HepG2 (cell line): Measurements from ENCODE around the gene PIK3CD. TPM values are rescaled to one million over a fixed set of nuclear protein-coding genes. Genes with fewer than 3 reads are reported as not detected.

Experiments
- ARNTL ChIP-seq: sonication (generic); formaldehyde crosslinking; IDR thresholded peaks from 2 replicates; pipeline ENCODE4 v1.4.0; 2020; ENCODE audit warnings: mild to moderate bottlenecking, missing genetic modification reagents
- BATF2 ChIP-seq: sonication (generic); formaldehyde crosslinking; IDR thresholded peaks from 2 replicates; pipeline ENCODE4 v1.8.0; 2022; ENCODE audit warnings: mild to moderate bottlenecking, missing genetic modification reagents, moderate library complexity
- GRHL1 ChIP-seq: sonication (generic); formaldehyde crosslinking; conservative IDR thresholded peaks from 2 replicates; pipeline ENCODE4 v1.8.0; 2022; ENCODE audit warnings: missing genetic modification reagents
- GZF1 ChIP-seq: sonication (generic); formaldehyde crosslinking; IDR thresholded peaks from 2 replicates; pipeline ENCODE4 v1.5.1; 2020; ENCODE audit warnings: mild to moderate bottlenecking, missing genetic modification reagents
- HMGXB4 ChIP-seq, 2 experiments: sonication (generic) in 1 of 2; formaldehyde crosslinking in 1 of 2; IDR thresholded peaks; 2 replicates each; pipeline versions ENCODE4 v1.4.0 to v1.6.1; 2018 to 2020; ENCODE audit warnings: missing genetic modification reagents in 2 of 2, borderline replicate concordance in 1 of 2, low read depth in 1 of 2, mild to moderate bottlenecking in 1 of 2, missing biosample characterization in 1 of 2
- HNF4A ChIP-seq: sonication (generic); formaldehyde crosslinking; IDR thresholded peaks from 2 replicates; pipeline ENCODE4 v1.4.0; 2020; ENCODE audit warnings: missing genetic modification reagents
- MXD3 ChIP-seq: IDR thresholded peaks from 2 replicates; pipeline ENCODE4 v1.6.1; 2016; ENCODE audit warnings: mild to moderate bottlenecking, missing biosample characterization, missing genetic modification reagents
- SP4 ChIP-seq: sonication (generic); formaldehyde crosslinking; IDR thresholded peaks from 2 replicates; pipeline ENCODE4 v1.8.1; 2023; ENCODE audit warnings: mild to moderate bottlenecking, missing genetic modification reagents
- STAG1 ChIP-seq: sonication (generic); formaldehyde crosslinking; IDR thresholded peaks from 2 replicates; pipeline ENCODE4 v1.4.0; 2020; ENCODE audit warnings: missing genetic modification reagents
- TFE3 ChIP-seq: IDR thresholded peaks from 2 replicates; pipeline ENCODE4 v1.6.1; 2016
- ZBTB3 ChIP-seq: sonication (generic); formaldehyde crosslinking; IDR thresholded peaks from 2 replicates; pipeline ENCODE4 v1.4.0; 2020; ENCODE audit warnings: low read depth, mild to moderate bottlenecking, moderate library complexity, missing genetic modification reagents, borderline replicate concordance
- ZFX ChIP-seq: sonication (generic); formaldehyde crosslinking; IDR thresholded peaks from 2 replicates; pipeline ENCODE4 v1.4.0; 2020; ENCODE audit warnings: mild to moderate bottlenecking, low read depth, missing genetic modification reagents, moderate library complexity
- ZNF281 ChIP-seq: sonication (generic); formaldehyde crosslinking; IDR thresholded peaks from 2 replicates; pipeline ENCODE4 v1.4.0; 2020; ENCODE audit warnings: missing genetic modification reagents, borderline replicate concordance
- ZNF350 ChIP-seq: sonication (generic); formaldehyde crosslinking; IDR thresholded peaks from 2 replicates; pipeline ENCODE4 v1.4.0; 2020; ENCODE audit warnings: mild to moderate bottlenecking, low read depth, missing genetic modification reagents, borderline replicate concordance
- ZNF543 ChIP-seq: sonication (generic); formaldehyde crosslinking; IDR thresholded peaks from 2 replicates; pipeline ENCODE4 v1.4.0; 2020; ENCODE audit warnings: mild to moderate bottlenecking, missing genetic modification reagents
- ZNF607 ChIP-seq: sonication (generic); formaldehyde crosslinking; IDR thresholded peaks from 2 replicates; pipeline ENCODE4 v1.5.1; 2020; ENCODE audit warnings: missing genetic modification reagents, mild to moderate bottlenecking, borderline replicate concordance
- polyA plus RNA-seq, 8 experiments: library from polyadenylated mRNA; depleted of rRNA in 3 of 8; stranded (reverse) in 7 of 8; unstranded in 1 of 8; fragments of >200 nt; fragmentation: Illumina TruSeq in 4 of 8; extraction: Trizol in 4 of 8; gene quantifications; 2 replicates each; pipeline versions ENCODE4 v1.2.1 to v1.2.3, GENCODE V29; 2011 to 2016; ENCODE audit warnings: low read depth in 4 of 8, missing spikeins in 1 of 8, mixed read lengths in 1 of 8; ENCODE audit not compliant: insufficient read depth in 1 of 8
- total RNA-seq, 5 experiments: library from RNA; depleted of rRNA; stranded (reverse); fragments of >200 nt; fragmentation: Illumina TruSeq; extraction: Trizol; gene quantifications; 2 replicates each; pipeline ENCODE4 v1.2.3, GENCODE V29; 2016; ENCODE audit warnings: low read depth in 1 of 5

PIK3CD gene
- total and polyA plus RNA-seq, 2 of the 13 experiments (the other 11 are each of a cell fraction or from before 2014, with no cell fraction given) = 7.1 to 10.0 TPM

- no peak for TF ChIP-seq ZNF281 (CRISPR knock-in tag)
- peak; percentile 55 for TF ChIP-seq SP4
- no peak for TF ChIP-seq GZF1 (CRISPR knock-in tag)
- TF ChIP-seq ARNTL (CRISPR knock-in tag) = no peak
- TF ChIP-seq ZFX = peak; percentile 64; the same call in 1 of the 2 replicates
- TF ChIP-seq HNF4A (CRISPR knock-in tag) = no peak
- TF ChIP-seq ZBTB3 (CRISPR knock-in tag) = no peak
- no peak for TF ChIP-seq ZNF543
- TF ChIP-seq MXD3 = no peak
- no peak for TF ChIP-seq ZNF607
- no peak for TF ChIP-seq GRHL1 (CRISPR knock-in tag)
- 0 out of 4 replicates have a peak, but pooled peaks of 1 of the 2 experiments have one; percentile 14 for TF ChIP-seq HMGXB4 (CRISPR knock-in tag; IDR thresholded peaks at IDR 0.05; ENCODE audit: borderline replicate concordance in 1 of 2, low read depth in 1 of 2)
- 0 out of 2 replicates have a peak, but pooled peaks have one; percentile 32 for TF ChIP-seq ZNF350 (CRISPR knock-in tag)
- TF ChIP-seq BATF2 = no peak
- no peak for TF ChIP-seq STAG1 (CRISPR knock-in tag)
- no peak for TF ChIP-seq TFE3
Observed at GRCh38 chr1:9689011-9689706, 37.6 kb downstream of the PIK3CD start (continued).
